ENCODE measurements around the gene FGGY.

DNA sequence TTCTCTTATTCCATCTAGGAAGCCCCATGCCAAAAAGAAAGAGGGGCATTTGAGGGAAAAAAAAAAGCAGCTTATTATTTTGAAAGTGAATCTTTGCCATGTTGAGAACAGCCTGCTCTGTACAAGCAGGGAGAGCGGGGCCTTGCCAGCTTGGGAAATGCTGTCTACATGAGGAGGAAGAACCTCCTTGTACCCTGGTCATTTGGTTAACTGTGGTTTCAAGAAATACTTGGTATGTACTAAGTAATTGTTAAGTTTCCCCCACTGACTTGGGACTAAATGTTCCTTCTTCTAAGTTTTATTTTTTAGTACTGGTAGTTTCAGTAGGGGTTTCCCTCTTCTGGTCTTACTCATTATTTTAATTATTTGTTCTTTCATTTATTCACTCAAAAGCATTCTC, 373.8 kb downstream of the FGGY start:
- TF ChIP-seq, protein P1, sequence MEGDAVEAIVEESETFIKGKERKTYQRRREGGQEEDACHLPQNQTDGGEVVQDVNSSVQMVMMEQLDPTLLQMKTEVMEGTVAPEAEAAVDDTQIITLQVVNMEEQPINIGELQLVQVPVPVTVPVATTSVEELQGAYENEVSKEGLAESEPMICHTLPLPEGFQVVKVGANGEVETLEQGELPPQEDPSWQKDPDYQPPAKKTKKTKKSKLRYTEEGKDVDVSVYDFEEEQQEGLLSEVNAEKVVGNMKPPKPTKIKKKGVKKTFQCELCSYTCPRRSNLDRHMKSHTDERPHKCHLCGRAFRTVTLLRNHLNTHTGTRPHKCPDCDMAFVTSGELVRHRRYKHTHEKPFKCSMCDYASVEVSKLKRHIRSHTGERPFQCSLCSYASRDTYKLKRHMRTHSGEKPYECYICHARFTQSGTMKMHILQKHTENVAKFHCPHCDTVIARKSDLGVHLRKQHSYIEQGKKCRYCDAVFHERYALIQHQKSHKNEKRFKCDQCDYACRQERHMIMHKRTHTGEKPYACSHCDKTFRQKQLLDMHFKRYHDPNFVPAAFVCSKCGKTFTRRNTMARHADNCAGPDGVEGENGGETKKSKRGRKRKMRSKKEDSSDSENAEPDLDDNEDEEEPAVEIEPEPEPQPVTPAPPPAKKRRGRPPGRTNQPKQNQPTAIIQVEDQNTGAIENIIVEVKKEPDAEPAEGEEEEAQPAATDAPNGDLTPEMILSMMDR (IDR thresholded peaks at IDR 0.05) = no peak
- TF ChIP-seq POLR2A (IDR thresholded peaks at IDR 0.05) = no peak

All from body of pancreas (tissue), 4 donors.